CD4-positive, alpha-beta T cell (primary cell): ENCODE measurements around the gene FCAMR. TPM values are rescaled to one million over a fixed set of nuclear protein-coding genes. Genes with fewer than 3 reads are reported as not detected.

Experiments
- ATAC-seq: fragments of 200-7000 bp; cut with Tn5 transposase; one replicate; pipeline ENCODE4 v1.10.0; 2022; ENCODE audit warnings: mild to moderate bottlenecking; ENCODE audit not compliant: poor library complexity
- CTCF ChIA-PET: fragments of 350-600 bp; sonication (Branson Sonifier 250); formaldehyde crosslinking; loops from one replicate; lab custom pipeline; 2021; ENCODE audit warnings: antibody characterized with exemption, inconsistent platforms; lab: Charles Lee
- POLR2A ChIA-PET: fragments of 350-600 bp; sonication (Branson Sonifier 250); formaldehyde crosslinking; loops from one replicate; lab custom pipeline; 2021; ENCODE audit warnings: antibody characterized with exemption, inconsistent platforms; lab: Charles Lee
- DNase-seq, 14 experiments: peaks; one replicate each; pipeline ENCODE4 v3.0.0-alpha.2; 2013 to 2020; ENCODE audit warnings: mixed read lengths in 2 of 14
- H3K27ac ChIP-seq, 2 donors: one replicate each; pipeline versions ENCODE4 v1.5.1 to v1.7.0; 2013; ENCODE audit warnings: low read length in 2 of 2, low read depth in 1 of 2, mild to moderate bottlenecking in 1 of 2
- H3K27me3 ChIP-seq, 2 experiments: 1 replicate in 1 of 2; 2 replicates in 1 of 2; pipeline versions ENCODE4 v1.6.1 to v1.7.0; 2013; ENCODE audit warnings: low read length in 2 of 2, control low read depth in 1 of 2, mild to moderate bottlenecking in 1 of 2, moderate library complexity in 1 of 2; ENCODE audit not compliant: insufficient read depth in 2 of 2, control insufficient read depth in 1 of 2
- H3K36me3 ChIP-seq: one replicate; pipeline ENCODE4 v1.6.1; 2013; ENCODE audit warnings: low read length, control low read depth; ENCODE audit not compliant: insufficient read depth
- H3K4me1 ChIP-seq: one replicate; pipeline ENCODE4 v1.6.1; 2013; ENCODE audit warnings: low read length, control low read depth; ENCODE audit not compliant: insufficient read depth
- H3K4me3 ChIP-seq: one replicate; pipeline ENCODE4 v1.5.1; 2013; ENCODE audit warnings: mild to moderate bottlenecking, low read length, moderate library complexity
- H3K9me3 ChIP-seq, 2 experiments: 1 replicate in 1 of 2; 2 replicates in 1 of 2; pipeline versions ENCODE4 v1.6.1 to v1.7.0; 2013; ENCODE audit warnings: low read length in 2 of 2, mild to moderate bottlenecking in 2 of 2, control low read depth in 1 of 2, moderate library complexity in 1 of 2; ENCODE audit not compliant: control insufficient read depth in 1 of 2, insufficient read depth in 1 of 2
- H3K27ac Mint-ChIP-seq: one replicate; pipeline ENCODE4 v1.8.0; 2020; ENCODE audit warnings: mixed read lengths
- H3K27me3 Mint-ChIP-seq: one replicate; pipeline ENCODE4 v1.8.0; 2021; ENCODE audit warnings: mixed read lengths
- H3K36me3 Mint-ChIP-seq: one replicate; pipeline ENCODE4 v1.8.0; 2021; ENCODE audit warnings: low read depth, mixed read lengths
- H3K4me1 Mint-ChIP-seq: one replicate; pipeline ENCODE4 v1.8.0; 2021; ENCODE audit warnings: low read depth, mixed read lengths
- H3K4me3 Mint-ChIP-seq: one replicate; pipeline ENCODE4 v1.8.0; 2020; ENCODE audit warnings: mild to moderate bottlenecking, mixed read lengths
- H3K9me3 Mint-ChIP-seq: one replicate; pipeline ENCODE4 v1.8.0; 2020; ENCODE audit warnings: mixed read lengths
- intact Hi-C, 2 experiments: fragments of 100-400 bp; cut with DNase I in 1 of 2; cut with micrococcal nuclease in 1 of 2; formaldehyde crosslinking; loops; one replicate each; pipeline versions ENCODE4 v1.15.1 to v1.9.0; 2023 to 2025; cut with DNase I, micrococcal nuclease
- total RNA-seq, 174 experiments: library from RNA in 2 of 174; stranded (reverse) in 2 of 174; gene quantifications; one replicate each; pipeline ENCODE4 v1.2.3 and lab custom pipeline; 2021 to 2026
- TF ChIP-seq, protein P1 (sequence below): fragments of 200-600 bp; IDR thresholded peaks from one replicate; pipeline ENCODE4 v1.8.0; 2022; ENCODE audit warnings: antibody characterized with exemption, mild to moderate bottlenecking

FCAMR gene
- total RNA-seq, 2 experiments from 2014 or later, result not detected

DNA sequence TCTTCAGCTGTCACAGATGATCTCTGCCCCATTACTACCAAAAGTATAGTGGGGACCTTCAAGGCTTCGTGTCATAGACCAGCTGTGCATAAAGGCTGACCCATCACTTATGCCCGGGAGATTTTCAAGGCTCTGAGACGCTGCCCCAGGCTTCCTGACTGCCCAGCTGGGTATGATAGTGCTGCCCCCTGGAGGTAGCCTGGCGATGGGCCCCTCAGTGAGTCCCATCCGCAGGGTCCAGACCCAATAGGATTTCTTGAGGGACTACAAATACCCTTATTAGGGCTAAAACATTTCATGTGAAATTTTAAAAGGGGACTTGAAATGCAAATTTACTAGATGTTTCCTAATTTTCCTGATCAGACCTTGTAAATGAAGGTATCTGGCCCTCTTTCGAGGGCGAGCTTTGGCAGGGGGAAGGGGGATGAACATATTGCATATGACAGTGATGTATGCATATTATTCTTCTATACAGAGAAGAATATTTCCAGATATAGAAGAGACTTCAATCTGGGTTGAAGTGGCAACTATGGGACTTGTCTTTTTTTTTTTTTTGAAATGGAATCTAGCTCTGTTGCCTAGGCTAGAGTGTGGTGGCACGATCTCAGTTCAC lies 36.8 kb downstream of the FCAMR start:
- peak; percentile 57 to 87 (median 74) for DNase-seq
- Mint-ChIP-seq H3K27ac (peak overlapping the region; percentile 57), H3K4me1 (peaks cover 46% of the 10 kb centered on the region), H3K36me3 (no peaks in the 10 kb centered on the region), H3K9me3 (no peaks in the 10 kb centered on the region), H3K4me3 (no peak overlapping the region), H3K27me3 (no peaks in the 10 kb centered on the region)
- POLR2A ChIA-PET, result interaction anchor here (0.6 to 3.9 kb wide), 11 partner anchors 11 to 124 kb away, joined by 3 to 73 read pairs (median 5); partner anchors contain the start of gene FCMR
- peaks cover 36% of the 10 kb centered on the region for H3K4me1 ChIP-seq
- ATAC-seq, result peak; percentile 82
- no peaks in the 10 kb centered on the region for H3K27me3 ChIP-seq
- no peaks in the 10 kb centered on the region for H3K36me3 ChIP-seq
- CTCF ChIA-PET, result interaction anchor here (1.0 to 3.3 kb wide), 18 partner anchors 8 to 472 kb away, joined by 3 to 22 read pairs (median 6); partner anchors contain the start of genes FCMR and IL20
- H3K9me3 ChIP-seq, result no peaks in the 10 kb centered on the region
- TF ChIP-seq, protein P1, sequence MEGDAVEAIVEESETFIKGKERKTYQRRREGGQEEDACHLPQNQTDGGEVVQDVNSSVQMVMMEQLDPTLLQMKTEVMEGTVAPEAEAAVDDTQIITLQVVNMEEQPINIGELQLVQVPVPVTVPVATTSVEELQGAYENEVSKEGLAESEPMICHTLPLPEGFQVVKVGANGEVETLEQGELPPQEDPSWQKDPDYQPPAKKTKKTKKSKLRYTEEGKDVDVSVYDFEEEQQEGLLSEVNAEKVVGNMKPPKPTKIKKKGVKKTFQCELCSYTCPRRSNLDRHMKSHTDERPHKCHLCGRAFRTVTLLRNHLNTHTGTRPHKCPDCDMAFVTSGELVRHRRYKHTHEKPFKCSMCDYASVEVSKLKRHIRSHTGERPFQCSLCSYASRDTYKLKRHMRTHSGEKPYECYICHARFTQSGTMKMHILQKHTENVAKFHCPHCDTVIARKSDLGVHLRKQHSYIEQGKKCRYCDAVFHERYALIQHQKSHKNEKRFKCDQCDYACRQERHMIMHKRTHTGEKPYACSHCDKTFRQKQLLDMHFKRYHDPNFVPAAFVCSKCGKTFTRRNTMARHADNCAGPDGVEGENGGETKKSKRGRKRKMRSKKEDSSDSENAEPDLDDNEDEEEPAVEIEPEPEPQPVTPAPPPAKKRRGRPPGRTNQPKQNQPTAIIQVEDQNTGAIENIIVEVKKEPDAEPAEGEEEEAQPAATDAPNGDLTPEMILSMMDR, result peak; percentile 91
- intact Hi-C loops, result loop anchor here (1.0 to 10.0 kb wide), 5 partner anchors 21 to 201 kb away; partner anchors contain the start of gene IL20 (in 1 of the 2)
- H3K27ac ChIP-seq, result no peak overlapping the region
- no peak overlapping the region for H3K4me3 ChIP-seq

DNA sequence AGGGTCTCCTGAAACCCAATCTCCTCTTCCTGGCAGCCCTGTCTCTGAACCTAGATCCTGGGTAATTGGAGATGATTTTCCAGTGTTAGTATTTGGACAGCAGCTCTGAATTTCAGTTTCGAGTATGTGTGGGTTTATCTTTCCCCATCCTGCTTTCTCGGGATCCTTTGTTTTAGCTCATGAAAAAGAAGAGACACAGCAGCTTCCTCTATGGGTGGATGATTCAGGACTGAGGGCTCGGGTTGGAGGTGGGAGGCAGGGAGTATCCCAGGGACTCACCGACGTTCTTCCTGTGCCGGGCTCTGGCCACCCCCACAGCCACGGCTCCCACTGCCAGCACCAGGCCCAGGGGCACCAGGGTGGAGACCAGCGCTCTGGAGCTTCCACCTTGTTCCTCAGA lies 38.1 kb downstream of the FCAMR start:
- TF ChIP-seq, protein P1, result no peak
- H3K36me3 Mint-ChIP-seq, result no peaks in the 10 kb centered on the region
- DNase-seq, result no peak

DNA sequence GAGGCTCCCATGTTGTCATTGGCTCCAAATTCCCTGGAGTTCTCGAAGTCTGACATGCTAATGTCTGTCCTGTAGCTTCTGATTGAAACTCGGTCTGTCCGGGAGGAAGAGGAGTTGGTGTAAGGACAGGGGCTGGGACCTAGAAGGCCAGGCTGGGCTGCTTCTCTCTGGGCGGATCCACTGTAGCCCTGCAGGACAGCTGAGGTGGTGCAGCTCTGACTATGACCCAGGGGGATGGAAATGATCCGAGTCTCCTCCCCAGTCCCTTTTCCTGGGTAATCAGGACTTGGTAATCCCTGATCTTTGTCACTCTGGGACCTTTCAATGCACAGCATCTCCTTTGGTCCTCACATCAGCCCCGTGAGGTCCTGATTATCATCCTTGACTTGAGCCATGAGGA lies 38.6 kb downstream of the FCAMR start:
- Mint-ChIP-seq H3K36me3 (no peaks in the 10 kb centered on the region), H3K9me3 (no peaks in the 10 kb centered on the region), H3K4me1 (peaks cover 59% of the 10 kb centered on the region), H3K27me3 (no peaks in the 10 kb centered on the region), H3K27ac (peak overlapping the region; percentile 84), H3K4me3 (no peak overlapping the region)
- H3K27ac ChIP-seq, result no peak overlapping the region
- no peaks in the 10 kb centered on the region for H3K27me3 ChIP-seq
- no peaks in the 10 kb centered on the region for H3K36me3 ChIP-seq
- no peak overlapping the region for H3K4me3 ChIP-seq
- TF ChIP-seq, protein P1, result no peak
- ChIA-PET CTCF (interaction anchor here (0.5 to 3.3 kb wide), 5 partner anchors 10 to 942 kb away, joined by 3 to 22 read pairs (median 16); partner anchors contain the start of gene FCMR), POLR2A (interaction anchor here (0.9 to 3.9 kb wide), 6 partner anchors 10 to 48 kb away, joined by 3 to 73 read pairs (median 21); partner anchors contain the start of gene FCMR)
- DNase-seq (no peak), ATAC-seq (no peak)
- H3K4me1 ChIP-seq, result peaks cover 44% of the 10 kb centered on the region
- intact Hi-C loops, result loop anchor here (2.0 to 10.0 kb wide), 4 partner anchors 19 to 199 kb away; no protein-coding TSS in a partner anchor
- H3K9me3 ChIP-seq, result no peaks in the 10 kb centered on the region

More for the DNA sequence above, 38.1 kb downstream of the FCAMR start:
- ChIA-PET CTCF (interaction anchor here (0.5 to 3.3 kb wide), 8 partner anchors 10 to 942 kb away, joined by 3 to 22 read pairs (median 8); partner anchors contain the start of genes FCMR and IL20), POLR2A (interaction anchor here (0.9 to 3.9 kb wide), 8 partner anchors 10 to 50 kb away, joined by 3 to 73 read pairs (median 14); partner anchors contain the start of gene FCMR)
- no peaks in the 10 kb centered on the region for H3K27me3 ChIP-seq
- intact Hi-C loops, result loop anchor here (2.0 to 10.0 kb wide), 4 partner anchors 19 to 200 kb away; no protein-coding TSS in a partner anchor
- no peak for ATAC-seq
- H3K4me1 ChIP-seq, result peaks cover 44% of the 10 kb centered on the region
- no peaks in the 10 kb centered on the region for H3K9me3 ChIP-seq
- no peak overlapping the region for H3K4me3 ChIP-seq
- peak overlapping the region; percentile 84 for H3K27ac Mint-ChIP-seq
- H3K27ac ChIP-seq, result no peak overlapping the region
- H3K9me3 Mint-ChIP-seq, result no peaks in the 10 kb centered on the region
- no peaks in the 10 kb centered on the region for H3K36me3 ChIP-seq
- H3K4me1 Mint-ChIP-seq, result peaks cover 58% of the 10 kb centered on the region
- H3K27me3 Mint-ChIP-seq, result no peaks in the 10 kb centered on the region
- no peak overlapping the region for H3K4me3 Mint-ChIP-seq
